NCI-H526 treated with DMSO at 0.1 percent for 48 hours (cell line): ENCODE data around the gene YLPM1.
A peak's percentile ranks its signal among the peaks of the same experiment; 100 is the strongest.

Source experiments
- DNase-seq: peaks from one replicate; lab custom pipeline; 2025; lab: John Stamatoyannopoulos, UW

Gene YLPM1

DNA sequence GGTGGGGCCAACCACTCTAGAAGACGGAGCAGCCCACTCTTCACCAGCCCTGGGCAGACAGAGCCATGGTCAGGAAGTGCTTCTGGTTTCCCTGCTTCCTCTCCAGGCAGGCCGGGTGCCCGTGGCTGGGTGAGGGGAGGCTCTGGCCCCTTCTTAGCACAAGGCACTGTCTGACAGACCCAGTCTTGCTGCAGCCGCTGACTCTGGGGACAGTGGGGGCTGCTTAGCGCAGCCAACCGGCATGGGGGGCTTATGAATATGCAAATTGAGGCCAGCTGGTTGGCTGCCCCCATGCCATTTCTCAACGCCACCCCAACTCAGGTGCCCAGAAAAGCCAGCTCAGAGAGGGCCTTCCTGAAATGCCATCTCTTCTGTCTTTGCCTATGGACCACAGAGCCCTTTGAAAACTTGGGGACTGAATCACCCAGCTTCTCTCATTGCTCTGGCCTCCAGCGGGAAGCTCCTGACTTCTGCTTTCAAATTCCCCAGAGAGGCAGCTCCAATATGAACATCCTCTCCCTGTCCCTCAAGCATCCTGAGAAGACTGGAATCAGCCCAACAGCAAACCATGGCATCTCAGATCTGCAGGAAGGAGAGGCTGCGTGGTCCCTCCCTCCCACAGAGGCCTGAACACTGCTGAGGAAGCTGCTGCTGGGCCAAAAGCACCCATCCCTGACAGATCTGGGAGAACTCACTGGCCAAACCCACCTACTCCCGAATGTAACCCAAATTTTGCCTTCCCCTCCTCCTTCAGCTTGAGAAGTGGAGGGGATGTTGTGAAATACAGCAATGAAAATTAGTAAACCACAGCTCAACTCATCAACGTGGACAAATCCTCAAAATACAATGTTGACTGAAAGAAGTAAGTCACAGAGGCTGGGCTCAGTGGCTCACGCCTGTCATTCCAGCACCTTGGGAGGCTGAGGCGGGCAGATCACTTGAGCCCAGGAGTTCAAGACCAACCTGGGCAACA is 113.1 kb downstream of the YLPM1 start, which contains the start of gene PROX2:
TSS of gene PROX2 (minus strand) at position 205 of the 973 bp plus-strand sequence. CDS start 12,311 bp downstream, outside the sequence.
- DNase-seq = no peak

DNA sequence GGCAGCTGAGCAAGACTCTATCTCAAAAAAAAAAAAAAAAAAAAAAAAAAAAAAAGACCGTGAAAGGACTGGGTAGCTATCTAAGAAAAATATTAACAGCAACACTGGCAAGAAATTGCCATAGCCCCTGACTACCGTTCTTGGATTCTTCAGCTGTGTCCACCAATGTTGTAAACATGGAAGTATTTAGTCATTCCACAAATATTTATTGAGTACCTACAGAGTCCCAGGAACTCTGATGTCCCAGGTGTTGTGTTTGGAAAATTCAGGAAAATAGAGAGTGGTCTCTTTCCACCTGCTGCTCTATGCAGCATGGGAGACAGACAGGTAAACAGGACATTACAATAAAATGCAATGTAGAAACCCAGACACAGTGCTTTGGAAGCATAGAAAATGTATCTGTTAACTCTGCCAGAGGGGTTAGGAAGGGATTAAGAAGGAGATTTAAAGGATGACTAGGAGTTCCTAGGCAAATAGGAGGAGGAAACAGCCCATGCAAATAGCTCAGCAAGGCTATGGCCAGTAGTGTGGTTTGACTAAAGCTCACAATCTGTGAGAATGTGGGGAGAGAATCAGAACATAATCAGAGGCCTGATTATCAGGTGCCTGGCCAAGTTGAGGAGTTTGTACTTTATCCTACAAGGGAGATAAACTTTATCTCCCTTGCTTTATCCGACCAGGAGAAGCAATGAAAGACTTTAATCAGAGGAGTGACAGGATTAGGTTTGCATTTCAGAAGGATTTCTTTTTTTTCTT is 116.5 kb downstream of the YLPM1 start:
- no peak for DNase-seq

DNA sequence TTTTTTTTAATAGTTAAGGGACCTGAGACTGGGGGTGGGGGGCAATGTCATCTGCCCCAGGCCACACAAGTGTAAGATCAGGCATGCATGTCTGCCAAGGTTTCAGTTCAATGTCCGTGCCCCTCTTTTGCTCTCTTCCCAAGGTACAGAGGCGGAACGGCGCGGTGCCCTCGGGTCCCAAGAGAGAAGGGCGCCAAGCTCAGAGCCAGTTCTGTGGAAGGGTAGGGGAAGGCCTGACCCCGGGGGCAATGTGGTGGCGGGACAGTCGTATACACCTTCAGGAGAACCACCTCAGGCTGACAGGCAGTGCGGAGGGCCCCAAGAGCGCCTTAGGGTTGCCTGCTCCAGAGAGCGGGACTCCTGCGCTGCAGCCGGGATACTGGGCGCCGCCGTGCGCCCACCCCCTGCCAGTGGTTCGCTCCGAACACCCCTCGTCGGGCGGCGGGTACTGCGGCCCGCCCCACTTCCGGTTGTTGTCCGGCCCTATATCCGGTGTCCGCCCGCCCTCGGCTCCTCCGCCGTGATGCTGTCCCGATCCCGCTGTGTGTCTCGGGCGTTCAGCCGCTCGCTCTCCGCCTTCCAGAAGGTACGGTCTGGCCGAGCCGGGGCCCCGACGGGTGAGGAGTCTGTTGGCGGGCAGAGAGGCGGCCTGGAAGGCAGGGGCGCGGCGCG is 118.5 kb downstream of the YLPM1 start, which contains the start of gene DLST:
TSS of gene DLST (plus strand) at position 486 of the 672 bp plus-strand sequence. CDS start at position 524, 38 bp downstream.
- DNase-seq = peak; percentile 72

DNA sequence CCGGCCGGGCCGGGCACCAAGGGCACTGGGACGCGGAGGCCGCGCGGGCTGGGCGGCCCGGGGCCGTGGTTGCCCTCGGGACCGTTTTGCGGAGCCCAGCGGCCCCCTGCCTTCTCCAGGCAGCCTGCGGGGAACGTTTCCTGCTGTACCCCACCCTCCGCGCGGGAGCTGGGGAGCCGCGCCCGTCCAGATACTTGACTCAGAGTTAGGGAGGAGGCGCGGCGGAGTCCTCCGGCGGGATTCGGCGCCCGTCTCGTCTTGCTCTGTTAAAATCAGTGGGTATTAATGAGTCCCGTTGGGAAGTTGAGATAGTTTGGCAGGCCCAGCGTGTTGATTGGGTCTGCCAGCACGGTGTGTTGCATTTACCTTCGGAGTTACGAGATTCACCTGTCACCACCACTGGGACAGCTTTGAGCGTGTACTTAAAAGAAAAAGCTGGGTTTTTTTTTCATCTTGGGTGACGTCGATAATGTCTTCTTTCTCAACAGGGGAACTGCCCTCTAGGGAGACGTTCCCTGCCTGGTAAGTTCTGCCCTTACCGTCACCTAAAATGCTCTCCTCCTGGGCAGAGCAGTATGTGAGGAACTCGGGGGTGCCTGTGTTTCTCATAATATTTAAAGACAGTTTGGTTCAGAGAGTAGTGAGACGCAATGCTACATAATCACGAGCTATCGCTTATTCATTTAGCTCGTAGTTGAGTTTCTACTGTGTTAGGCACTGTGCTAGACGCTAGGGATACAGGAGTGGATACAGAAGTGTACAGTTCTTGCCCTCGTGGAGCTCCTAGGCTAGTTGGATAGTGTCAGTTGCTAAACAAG is 119.2 kb downstream of the YLPM1 start:
- DNase-seq = peak; percentile 52
